IPS-20b (cell line): Measurements from ENCODE around the gene ASCL5.

Source experiments
- H3K27ac ChIP-seq: one replicate; pipeline ENCODE4 v1.5.1; 2013; ENCODE audit warnings: low read length
- H3K27me3 ChIP-seq: 2 replicates; pipeline ENCODE4 v1.6.1; 2013; ENCODE audit warnings: mild to moderate bottlenecking, low read length, inconsistent platforms; ENCODE audit not compliant: insufficient read depth
- H3K36me3 ChIP-seq: 2 replicates; pipeline ENCODE4 v1.6.1; 2013; ENCODE audit warnings: low read depth, mild to moderate bottlenecking, inconsistent platforms, low read length, moderate library complexity; ENCODE audit not compliant: insufficient read depth
- H3K4me1 ChIP-seq: 2 replicates; pipeline ENCODE4 v1.6.1; 2013; ENCODE audit warnings: mild to moderate bottlenecking, control low read depth, inconsistent platforms, low read length, moderate library complexity; ENCODE audit not compliant: insufficient read depth
- H3K4me3 ChIP-seq: 2 replicates; pipeline ENCODE4 v1.5.1; 2013; ENCODE audit warnings: mild to moderate bottlenecking, low read length, inconsistent platforms
- H3K9ac ChIP-seq: 2 replicates; pipeline ENCODE4 v1.6.1; 2013; ENCODE audit warnings: low read depth, mild to moderate bottlenecking, inconsistent platforms, low read length, moderate library complexity
- H3K9me3 ChIP-seq: 2 replicates; pipeline ENCODE4 v1.6.1; 2013; ENCODE audit warnings: mild to moderate bottlenecking, low read depth, low read length, inconsistent platforms; ENCODE audit not compliant: insufficient read depth

The ASCL5 gene, protein sequence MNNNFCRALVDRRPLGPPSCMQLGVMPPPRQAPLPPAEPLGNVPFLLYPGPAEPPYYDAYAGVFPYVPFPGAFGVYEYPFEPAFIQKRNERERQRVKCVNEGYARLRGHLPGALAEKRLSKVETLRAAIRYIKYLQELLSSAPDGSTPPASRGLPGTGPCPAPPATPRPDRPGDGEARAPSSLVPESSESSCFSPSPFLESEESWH

DNA sequence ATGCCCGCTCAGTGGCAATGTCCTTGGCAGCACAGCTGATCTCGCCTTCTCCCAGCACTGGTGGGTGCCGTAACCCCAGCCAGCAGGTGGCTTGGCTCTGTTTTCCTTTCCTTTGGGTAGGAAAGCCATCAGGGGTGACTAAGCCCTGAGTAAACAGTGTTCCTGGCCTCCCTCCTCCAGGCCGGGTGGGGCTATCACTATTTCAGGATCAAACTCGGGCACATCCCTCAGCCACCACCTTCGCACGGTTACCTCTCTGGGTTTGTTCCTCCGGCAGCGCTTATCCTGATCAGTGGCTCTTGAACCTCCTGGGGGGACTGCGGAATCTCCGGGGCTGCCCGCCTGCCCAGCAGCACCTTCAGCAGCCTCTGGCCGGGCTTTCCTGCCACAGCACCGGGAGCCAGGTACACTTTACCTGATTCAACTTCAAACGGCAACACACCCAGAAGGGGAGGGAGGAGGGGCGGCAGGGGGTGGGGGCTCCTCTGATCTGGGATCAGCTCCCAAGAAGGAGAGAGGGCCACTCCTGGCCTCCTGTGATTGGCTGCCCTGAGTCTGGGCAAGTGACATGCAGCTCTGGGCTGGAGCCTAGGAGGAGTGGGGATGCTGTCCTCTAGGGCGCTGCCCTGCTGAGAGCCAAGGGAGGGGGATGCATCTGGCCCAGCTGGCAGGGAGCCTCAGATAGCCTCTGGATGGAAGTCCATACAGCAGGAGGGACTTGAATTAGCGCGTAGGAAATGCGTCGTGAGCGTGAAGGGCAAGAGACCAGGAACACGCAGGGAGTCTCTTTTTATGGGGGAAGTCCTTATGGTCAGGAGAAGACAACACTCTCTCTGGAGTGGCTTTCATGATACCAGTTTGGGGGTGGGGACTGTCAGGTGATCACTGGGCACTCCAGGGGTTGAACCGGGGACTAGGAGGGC, at the start of gene ASCL5:
Gene ASCL5 (minus strand): TSS at position 353 of the 923 bp plus-strand sequence. CDS start 11,812 bp downstream, outside the sequence.
- peaks cover 4% of the 10 kb centered on the region; the same call in 1 of the 2 replicates for H3K4me1 ChIP-seq
- H3K9me3 ChIP-seq = no peaks in the 10 kb centered on the region
- H3K4me3 ChIP-seq = peak within 1 kb of the TSS; percentile 7; the same call in 1 of the 2 replicates
- H3K9ac ChIP-seq = no peak within 1 kb of the TSS
- no peak within 1 kb of the TSS for H3K27ac ChIP-seq
- H3K36me3 ChIP-seq = no peaks in the 10 kb centered on the region
- peaks cover 12% of the 10 kb centered on the region; the same call in 1 of the 2 replicates for H3K27me3 ChIP-seq

DNA sequence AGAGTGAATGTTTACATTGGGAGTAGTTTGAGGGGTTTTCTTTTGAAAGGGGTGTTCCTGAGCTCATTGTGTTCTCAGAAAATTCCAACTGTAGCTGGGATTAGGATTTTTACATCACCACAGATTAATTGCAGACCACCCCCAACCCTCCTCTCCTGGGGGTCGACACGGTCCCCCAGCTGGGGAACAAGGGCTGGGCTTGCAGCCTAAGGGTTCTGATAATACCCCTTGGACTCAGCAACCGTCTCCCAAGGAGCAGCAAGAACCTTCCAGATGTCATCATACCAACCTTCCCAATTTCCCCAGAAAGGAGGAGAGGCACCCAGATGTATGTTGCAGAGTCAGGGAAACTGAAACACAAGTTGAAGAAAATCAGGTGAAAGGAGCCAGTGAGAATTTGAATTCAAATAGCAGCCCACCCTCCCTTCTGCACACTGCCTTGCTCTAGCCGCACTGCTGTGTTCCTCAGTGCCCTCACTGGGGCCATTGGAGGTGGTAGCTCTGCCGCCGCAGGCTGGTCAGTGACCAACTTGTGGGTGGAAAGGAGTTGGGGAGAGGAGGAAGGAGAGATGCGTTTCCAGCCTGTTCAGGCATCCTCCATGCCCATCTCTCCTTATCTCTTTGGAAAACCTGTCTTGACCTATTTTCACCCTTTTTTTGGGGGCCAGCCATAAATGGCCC, 49.0 kb upstream of the ASCL5 start:
- Histone ChIP-seq H3K27ac (no peak overlapping the region), H3K9ac (no peak overlapping the region), H3K4me3 (no peak overlapping the region), H3K4me1 (no peaks in the 10 kb centered on the region), H3K27me3 (peaks cover 14% of the 10 kb centered on the region; the same call in 1 of the 2 replicates), H3K9me3 (no peaks in the 10 kb centered on the region), H3K36me3 (no peaks in the 10 kb centered on the region)

DNA sequence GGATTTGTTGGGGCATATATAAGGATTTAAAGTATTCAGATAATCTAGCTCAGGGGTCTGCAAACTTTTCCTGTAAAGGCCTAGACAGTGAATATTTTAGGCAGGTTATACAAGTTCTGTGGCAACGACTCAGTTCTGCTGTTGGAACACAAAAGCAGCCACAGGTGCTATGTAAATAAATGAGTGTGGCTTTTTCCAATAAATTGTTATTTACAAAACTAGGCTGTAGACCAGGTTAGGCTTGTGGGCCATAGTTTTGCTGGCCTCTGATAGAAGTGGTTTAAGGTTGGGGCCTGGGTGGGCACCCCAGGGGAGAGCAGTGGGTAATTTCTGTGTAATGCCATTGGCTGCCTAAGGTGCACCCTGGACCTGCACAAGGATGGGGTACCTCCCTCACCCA, 46.8 kb upstream of the ASCL5 start:
- Histone ChIP-seq H3K27ac (no peak overlapping the region), H3K4me1 (no peaks in the 10 kb centered on the region), H3K9ac (no peak overlapping the region), H3K4me3 (no peak overlapping the region), H3K27me3 (peaks cover 25% of the 10 kb centered on the region; the same call in 1 of the 2 replicates), H3K9me3 (no peaks in the 10 kb centered on the region), H3K36me3 (no peaks in the 10 kb centered on the region)

DNA sequence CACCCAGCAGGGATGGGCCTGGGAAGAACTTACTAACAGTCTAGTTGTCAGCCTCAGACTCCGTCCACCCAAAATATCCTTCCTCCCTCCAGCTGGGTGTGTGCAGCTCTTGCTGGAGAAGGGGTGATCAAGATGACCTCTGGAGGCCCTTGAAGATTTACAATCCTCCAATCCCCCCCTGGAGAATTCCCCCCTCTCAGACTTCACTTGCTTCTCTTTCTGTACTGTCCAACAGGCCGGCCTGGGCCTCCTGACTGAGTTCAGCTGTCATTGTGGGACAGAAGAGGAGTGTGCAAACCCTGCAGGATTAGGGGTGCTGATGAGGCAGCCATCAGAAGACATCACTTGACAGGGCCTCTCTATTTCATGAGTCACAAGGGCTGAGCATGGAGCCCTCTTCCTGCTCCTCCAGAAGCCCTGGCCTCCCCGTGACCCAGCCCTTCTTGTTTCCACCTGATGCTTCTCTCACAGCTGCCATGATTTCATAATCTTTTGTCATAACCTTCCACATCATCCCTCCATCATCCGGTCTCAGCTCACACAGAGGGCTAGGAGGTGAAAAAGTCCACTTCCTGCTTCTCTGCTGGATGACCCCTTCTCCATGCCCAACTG, 46.1 kb upstream of the ASCL5 start:
- no peaks in the 10 kb centered on the region for H3K4me1 ChIP-seq
- H3K4me3 ChIP-seq = no peak overlapping the region
- H3K27ac ChIP-seq = no peak overlapping the region

DNA sequence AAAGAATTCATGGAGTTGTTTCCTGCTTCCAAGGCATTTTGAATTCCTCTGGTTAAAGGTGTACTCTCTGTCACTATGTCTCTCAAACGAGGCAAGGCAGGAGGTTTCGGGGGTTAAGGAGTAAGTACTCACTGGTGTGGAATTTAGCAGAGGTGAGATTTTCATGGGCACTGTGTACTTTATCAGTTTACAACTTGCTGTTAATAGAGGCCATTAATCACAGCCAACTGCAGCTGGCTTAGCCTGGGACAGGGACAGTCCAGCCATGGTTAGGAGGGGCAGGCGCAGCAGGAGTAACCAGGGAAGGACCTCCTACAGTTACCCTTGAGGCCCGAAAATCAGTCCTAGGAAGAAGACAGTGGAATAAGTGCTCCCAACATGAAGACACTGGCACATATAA, 45.3 kb upstream of the ASCL5 start:
- Histone ChIP-seq H3K27ac (no peak overlapping the region), H3K27me3 (peaks cover 25% of the 10 kb centered on the region; the same call in 1 of the 2 replicates), H3K9me3 (no peaks in the 10 kb centered on the region), H3K36me3 (no peaks in the 10 kb centered on the region), H3K4me1 (no peaks in the 10 kb centered on the region), H3K9ac (no peak overlapping the region), H3K4me3 (no peak overlapping the region)

More for the DNA sequence above, 46.1 kb upstream of the ASCL5 start:
- Histone ChIP-seq H3K27me3 (peaks cover 25% of the 10 kb centered on the region; the same call in 1 of the 2 replicates), H3K9ac (no peak overlapping the region), H3K36me3 (no peaks in the 10 kb centered on the region), H3K9me3 (no peaks in the 10 kb centered on the region)

DNA sequence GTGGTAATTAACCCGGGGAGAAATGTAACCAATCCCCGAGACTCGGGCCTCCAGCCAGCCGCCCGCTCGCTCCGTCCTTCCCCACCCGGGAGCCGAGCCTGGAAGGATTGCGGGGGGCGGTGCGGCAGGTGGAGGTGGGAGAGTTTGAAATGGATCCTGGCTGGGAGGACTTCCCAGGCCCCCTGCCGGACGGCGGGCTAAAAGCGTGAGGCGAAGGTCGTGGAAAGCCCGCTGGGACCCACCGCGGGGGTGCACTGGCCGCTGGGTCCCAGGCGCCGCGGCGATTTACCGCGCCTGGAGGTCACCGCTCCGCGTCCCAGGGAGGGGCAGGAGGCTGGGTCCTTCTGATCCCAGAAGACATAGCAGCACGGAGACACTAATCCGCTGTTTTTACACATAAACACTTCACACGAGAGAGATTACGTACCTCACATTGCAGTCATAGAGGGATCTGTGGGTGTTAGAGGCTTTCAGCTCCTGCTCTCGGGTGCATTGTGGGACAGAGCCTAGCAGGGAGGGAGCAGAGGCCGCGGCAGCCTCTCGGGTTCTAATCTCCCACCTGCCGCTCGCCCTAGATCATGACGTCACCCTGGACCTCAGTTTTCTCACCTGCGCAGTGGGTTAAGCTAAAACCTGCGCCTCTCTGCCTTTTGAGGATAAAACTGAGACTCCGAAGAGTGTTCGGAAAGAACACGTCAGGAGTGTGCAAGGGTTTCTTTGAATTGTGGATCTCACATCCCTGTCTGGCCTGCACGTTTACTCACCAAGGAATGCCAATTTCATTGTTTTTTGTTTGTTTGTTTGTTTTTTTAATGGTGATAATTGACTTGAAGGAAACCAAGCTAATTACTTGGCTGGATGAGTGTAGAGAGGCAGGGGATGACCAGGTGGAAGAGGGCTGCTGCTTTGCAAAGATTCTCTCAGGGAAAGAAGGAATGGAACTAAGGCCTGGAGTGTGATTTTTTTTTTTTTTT, 44.4 kb upstream of the ASCL5 start:
- H3K9ac ChIP-seq = peak overlapping the region; percentile 77
- H3K4me3 ChIP-seq = peak overlapping the region; percentile 87
- H3K27me3 ChIP-seq = peaks cover 25% of the 10 kb centered on the region; the same call in 1 of the 2 replicates
- H3K4me1 ChIP-seq = no peaks in the 10 kb centered on the region
- no peak overlapping the region for H3K27ac ChIP-seq
- H3K36me3 ChIP-seq = no peaks in the 10 kb centered on the region
- H3K9me3 ChIP-seq = no peaks in the 10 kb centered on the region

DNA sequence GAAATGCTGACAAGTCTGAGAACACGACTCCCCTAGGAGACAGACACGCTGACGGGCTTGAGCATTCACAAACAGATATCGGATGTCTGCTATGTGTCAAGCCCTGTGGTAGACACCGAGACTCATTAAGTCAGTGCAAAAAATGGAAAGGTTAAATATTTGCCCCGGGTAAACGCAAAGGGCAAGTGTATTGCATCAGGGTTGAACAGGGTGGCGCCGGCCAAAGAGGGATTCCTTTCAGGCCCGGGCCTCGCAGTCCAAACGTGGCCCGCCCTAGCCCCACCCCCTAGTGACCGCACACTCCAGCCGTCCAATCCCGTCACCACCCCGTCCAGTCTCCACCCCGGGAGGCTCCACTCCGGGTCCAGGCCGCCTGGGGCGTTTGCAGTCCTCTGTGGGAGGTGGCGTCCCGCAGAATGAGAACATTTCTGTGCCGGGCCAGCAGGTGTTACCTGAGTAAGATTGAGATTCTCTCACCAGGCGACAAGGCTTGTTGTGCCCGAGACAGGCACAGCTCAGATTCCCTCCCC, 43.6 kb upstream of the ASCL5 start:
- Histone ChIP-seq H3K4me3 (peak overlapping the region; percentile 87), H3K36me3 (no peaks in the 10 kb centered on the region), H3K4me1 (no peaks in the 10 kb centered on the region), H3K9me3 (no peaks in the 10 kb centered on the region), H3K27ac (no peak overlapping the region), H3K9ac (peak overlapping the region; percentile 77; the same call in 1 of the 2 replicates), H3K27me3 (peaks cover 25% of the 10 kb centered on the region; the same call in 1 of the 2 replicates)

DNA sequence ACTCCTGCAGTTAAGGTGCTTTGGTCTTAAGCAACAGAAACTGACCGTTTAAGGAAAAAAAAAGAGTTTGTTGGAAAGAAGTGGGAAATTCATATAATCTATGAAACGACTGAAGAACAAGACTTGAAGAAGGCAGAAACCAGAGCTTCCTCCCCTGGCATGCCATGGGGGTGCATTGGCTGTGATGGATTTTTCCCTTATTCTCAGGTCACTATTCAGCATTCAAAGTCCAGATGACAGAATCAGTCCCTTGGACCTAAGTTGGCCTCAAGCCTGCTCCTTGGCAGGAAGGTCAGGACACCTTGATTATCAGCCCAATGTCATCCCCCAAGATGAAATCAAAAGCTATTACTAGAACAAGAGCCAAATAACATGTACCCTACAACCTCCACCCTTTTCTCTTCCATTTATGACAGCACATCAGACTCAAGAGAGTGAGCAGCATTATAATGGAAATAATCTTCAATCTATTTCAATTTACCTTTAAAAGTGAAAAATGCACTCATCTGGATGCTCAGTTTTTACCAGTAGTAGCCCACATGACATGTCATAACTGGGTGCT, 43.1 kb upstream of the ASCL5 start:
- peak overlapping the region; percentile 41; the same call in 1 of the 2 replicates for H3K9ac ChIP-seq

DNA sequence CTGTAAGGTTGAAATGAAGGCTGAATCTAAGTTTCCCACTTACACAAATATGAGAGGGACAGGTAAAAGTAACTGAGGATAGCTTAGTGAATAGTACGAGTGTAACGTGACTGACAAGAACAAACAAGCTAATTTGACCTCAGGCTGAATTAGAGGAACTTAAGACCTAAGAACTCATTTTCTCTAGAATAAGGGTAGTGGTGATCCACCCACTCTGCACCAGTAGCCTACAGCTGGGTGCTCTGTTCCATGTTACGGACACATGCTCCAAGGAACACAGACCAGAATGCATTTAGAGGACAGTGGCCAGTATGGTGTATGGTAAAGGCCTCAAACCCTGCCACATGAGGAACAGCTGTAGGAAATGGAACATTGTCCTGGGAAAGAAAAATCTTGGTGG, 42.2 kb upstream of the ASCL5 start:
- Histone ChIP-seq H3K36me3 (no peaks in the 10 kb centered on the region), H3K27ac (no peak overlapping the region), H3K27me3 (peaks cover 25% of the 10 kb centered on the region; the same call in 1 of the 2 replicates), H3K4me3 (no peak overlapping the region), H3K4me1 (no peaks in the 10 kb centered on the region), H3K9me3 (no peaks in the 10 kb centered on the region), H3K9ac (no peak overlapping the region)

More for the DNA sequence above, 43.1 kb upstream of the ASCL5 start:
- H3K36me3 ChIP-seq = no peaks in the 10 kb centered on the region
- H3K4me3 ChIP-seq = peak overlapping the region; percentile 87
- peaks cover 25% of the 10 kb centered on the region; the same call in 1 of the 2 replicates for H3K27me3 ChIP-seq
- H3K4me1 ChIP-seq = no peaks in the 10 kb centered on the region
- no peak overlapping the region for H3K27ac ChIP-seq
- no peaks in the 10 kb centered on the region for H3K9me3 ChIP-seq
